HG02970 (cell line): ENCODE results near the gene DSG2.

ENCODE experiments used
- ATAC-seq: cut with Tn5 transposase; IDR thresholded peaks from one replicate; pipeline ENCODE4 v1.9.1; 2021; ENCODE audit warnings: mild to moderate bottlenecking, moderate library complexity, moderate number of reproducible peaks; ENCODE audit not compliant: unreplicated experiment, low FRiP score

Gene DSG2

DNA sequence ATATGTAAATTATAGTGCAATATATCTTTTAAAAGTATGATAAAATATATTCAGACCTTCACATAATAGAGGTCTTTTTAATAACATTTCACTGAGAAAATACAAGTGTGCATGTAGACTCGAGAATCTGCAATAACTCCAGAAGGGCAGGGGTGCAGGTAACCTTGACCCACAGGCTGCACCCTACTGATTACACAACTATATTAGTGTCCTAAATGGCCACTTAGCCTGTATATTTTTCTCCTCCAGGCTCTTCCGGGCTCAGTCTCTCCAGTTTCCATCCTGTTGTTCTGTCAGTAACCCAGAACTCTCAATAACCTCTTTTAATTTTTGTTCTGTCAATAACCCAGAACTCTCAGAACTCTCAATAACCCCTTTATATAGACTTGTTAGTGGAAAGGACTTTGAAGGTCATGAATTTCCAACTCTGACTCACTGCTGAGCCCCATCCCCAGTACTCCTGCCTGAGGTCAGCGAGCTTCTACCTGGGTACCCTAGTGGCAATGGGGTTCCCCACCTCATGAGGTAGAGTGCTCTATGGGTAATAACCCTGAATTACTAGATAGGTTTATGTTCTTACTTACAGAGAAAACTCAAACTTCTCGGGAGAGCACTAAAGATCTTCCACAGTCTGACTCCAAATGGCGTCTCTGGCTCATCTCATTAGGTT, 85.3 kb downstream of the DSG2 start:
- ATAC-seq = no peak

DNA sequence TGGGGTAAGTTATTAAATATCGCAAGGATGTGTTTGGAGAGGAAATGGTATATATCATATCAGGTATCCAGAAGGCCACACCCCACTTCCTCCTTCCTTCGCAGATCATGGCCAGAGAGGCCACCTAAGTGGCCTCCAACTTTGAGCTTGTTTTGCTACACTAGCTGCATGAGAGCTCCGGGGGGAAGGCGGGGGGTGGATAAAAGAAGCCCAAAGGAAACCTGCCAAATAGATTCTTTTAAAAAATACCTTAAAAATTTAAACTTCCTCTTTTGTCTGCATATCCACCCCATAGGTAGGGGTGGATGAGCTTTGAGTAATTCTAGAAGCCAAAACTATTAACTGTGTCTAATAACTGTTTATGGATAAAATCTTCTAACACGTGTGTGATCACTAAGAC, 88.0 kb downstream of the DSG2 start:
- no peak for ATAC-seq

DNA sequence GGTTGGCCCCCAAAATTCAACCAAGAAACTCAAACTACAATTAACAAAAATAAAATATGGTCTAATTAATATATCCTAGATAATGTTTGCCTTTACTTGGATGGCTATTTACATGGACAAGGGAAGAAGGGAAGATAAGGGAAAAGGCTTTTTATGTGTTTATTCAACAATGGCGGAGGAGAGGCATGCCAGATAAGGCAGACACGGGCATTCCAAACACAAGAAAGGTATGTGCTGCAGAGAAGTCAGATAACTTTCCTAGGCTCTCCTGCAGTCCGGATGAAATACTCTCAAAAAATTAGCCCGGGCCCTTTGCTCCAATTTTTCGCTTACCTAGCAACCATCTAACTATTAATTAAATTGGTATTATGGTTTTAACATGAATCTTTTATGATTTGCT, 88.6 kb downstream of the DSG2 start:
- ATAC-seq = no peak

DNA sequence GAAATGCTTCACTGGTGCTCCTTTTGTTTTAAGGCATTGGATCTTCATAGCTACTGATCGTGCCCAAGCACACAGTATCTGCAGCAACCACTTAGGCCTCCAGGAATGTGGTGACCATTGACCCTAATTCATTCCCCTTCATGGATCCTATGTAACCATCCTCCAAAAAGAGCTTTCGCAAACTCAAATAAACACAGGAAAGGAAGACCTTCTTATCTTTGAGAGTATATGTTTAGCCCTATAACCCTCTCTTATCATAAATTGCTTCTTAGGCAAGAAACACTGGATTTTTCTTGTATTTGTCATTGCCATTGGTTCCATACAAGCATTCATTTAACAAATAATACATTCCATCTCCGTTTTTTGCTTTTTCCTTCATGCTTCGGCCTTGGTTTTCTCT, 89.6 kb downstream of the DSG2 start:
- ATAC-seq = no peak

DNA sequence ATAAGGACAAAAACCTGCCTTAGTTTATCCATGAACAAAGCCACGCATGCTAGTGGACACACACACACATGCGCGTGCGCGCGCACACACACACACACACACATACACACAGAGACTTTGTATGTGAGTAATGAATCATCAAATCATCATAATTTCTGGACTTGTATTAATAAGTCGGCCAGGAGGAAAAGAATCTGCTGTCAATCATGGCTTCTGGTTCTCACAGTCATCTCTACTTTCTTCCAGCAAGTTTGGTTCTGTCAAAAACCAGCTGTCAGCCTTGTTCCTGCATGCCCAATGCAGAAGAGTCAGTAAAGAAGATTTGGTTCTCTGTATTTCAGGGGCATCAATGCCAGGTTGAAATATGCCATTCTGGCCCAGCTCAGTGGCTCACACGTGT, 92.6 kb downstream of the DSG2 start:
- ATAC-seq = no peak

DNA sequence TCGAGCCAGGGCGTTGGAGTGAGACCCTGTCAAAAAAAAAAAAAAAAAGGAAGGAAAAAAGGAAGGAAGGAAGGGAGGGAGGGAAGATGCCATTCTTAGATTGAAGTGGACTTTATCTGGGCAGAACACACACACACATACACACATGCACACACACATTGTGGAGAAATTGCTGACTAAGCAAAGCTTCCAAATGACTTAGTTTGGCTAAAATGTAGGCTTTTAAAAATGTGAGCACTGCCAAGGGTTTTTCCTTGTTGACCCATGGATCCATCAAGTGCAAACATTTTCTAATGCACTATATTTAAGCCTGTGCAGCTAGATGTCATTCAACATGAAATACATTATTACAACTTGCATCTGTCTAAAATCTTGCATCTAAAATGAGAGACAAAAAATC, 93.1 kb downstream of the DSG2 start:
- ATAC-seq = no peak

DNA sequence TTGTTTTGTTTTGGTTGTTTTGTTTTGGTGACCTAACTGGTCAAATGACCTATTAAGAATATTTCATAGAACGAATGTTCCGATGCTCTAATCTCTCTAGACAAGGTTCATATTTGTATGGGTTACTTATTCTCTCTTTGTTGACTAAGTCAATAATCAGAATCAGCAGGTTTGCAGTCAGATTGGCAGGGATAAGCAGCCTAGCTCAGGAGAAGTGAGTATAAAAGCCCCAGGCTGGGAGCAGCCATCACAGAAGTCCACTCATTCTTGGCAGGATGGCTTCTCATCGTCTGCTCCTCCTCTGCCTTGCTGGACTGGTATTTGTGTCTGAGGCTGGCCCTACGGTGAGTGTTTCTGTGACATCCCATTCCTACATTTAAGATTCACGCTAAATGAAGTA, 93.7 kb downstream of the DSG2 start, which contains the start of gene TTR:
TTR (plus strand) TSS at position 250 of the 400 bp plus-strand sequence; CDS start at position 276, 26 bp downstream.
- ATAC-seq = no peak

DNA sequence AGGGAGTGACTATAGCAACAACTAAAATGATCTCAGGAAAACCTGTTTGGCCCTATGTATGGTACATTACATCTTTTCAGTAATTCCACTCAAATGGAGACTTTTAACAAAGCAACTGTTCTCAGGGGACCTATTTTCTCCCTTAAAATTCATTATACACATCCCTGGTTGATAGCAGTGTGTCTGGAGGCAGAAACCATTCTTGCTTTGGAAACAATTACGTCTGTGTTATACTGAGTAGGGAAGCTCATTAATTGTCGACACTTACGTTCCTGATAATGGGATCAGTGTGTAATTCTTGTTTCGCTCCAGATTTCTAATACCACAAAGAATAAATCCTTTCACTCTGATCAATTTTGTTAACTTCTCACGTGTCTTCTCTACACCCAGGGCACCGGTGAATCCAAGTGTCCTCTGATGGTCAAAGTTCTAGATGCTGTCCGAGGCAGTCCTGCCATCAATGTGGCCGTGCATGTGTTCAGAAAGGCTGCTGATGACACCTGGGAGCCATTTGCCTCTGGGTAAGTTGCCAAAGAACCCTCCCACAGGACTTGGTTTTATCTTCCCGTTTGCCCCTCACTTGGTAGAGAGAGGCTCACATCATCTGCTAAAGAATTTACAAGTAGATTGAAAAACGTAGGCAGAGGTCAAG, 94.7 kb downstream of the DSG2 start:
- ATAC-seq = no peak

DNA sequence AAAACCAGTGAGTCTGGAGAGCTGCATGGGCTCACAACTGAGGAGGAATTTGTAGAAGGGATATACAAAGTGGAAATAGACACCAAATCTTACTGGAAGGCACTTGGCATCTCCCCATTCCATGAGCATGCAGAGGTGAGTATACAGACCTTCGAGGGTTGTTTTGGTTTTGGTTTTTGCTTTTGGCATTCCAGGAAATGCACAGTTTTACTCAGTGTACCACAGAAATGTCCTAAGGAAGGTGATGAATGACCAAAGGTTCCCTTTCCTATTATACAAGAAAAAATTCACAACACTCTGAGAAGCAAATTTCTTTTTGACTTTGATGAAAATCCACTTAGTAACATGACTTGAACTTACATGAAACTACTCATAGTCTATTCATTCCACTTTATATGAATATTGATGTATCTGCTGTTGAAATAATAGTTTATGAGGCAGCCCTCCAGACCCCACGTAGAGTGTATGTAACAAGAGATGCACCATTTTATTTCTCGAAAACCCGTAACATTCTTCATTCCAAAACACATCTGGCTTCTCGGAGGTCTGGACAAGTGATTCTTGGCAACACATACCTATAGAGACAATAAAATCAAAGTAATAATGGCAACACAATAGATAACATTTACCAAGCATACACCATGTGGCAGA, 97.3 kb downstream of the DSG2 start:
- no peak for ATAC-seq

DNA sequence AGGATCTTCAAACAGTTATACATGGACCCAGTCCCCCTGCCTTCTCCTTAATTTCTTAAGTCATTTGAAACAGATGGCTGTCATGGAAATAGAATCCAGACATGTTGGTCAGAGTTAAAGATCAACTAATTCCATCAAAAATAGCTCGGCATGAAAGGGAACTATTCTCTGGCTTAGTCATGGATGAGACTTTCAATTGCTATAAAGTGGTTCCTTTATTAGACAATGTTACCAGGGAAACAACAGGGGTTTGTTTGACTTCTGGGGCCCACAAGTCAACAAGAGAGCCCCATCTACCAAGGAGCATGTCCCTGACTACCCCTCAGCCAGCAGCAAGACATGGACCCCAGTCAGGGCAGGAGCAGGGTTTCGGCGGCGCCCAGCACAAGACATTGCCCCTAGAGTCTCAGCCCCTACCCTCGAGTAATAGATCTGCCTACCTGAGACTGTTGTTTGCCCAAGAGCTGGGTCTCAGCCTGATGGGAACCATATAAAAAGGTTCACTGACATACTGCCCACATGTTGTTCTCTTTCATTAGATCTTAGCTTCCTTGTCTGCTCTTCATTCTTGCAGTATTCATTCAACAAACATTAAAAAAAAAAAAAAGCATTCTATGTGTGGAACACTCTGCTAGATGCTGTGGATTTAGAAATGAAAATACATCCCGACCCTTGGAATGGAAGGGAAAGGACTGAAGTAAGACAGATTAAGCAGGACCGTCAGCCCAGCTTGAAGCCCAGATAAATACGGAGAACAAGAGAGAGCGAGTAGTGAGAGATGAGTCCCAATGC, 98.3 kb downstream of the DSG2 start:
- no peak for ATAC-seq

DNA sequence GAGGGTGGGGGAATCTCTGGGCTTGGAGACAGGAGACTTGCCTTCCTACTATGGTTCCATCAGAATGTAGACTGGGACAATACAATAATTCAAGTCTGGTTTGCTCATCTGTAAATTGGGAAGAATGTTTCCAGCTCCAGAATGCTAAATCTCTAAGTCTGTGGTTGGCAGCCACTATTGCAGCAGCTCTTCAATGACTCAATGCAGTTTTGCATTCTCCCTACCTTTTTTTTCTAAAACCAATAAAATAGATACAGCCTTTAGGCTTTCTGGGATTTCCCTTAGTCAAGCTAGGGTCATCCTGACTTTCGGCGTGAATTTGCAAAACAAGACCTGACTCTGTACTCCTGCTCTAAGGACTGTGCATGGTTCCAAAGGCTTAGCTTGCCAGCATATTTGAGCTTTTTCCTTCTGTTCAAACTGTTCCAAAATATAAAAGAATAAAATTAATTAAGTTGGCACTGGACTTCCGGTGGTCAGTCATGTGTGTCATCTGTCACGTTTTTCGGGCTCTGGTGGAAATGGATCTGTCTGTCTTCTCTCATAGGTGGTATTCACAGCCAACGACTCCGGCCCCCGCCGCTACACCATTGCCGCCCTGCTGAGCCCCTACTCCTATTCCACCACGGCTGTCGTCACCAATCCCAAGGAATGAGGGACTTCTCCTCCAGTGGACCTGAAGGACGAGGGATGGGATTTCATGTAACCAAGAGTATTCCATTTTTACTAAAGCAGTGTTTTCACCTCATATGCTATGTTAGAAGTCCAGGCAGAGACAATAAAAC, 100.2 kb downstream of the DSG2 start:
- ATAC-seq = no peak
